Measurements from ENCODE around the gene IFRD2. TPM values are rescaled to one million over a fixed set of nuclear protein-coding genes. Genes with fewer than 3 reads are reported as not detected.
A peak's percentile ranks its signal among the peaks of the same experiment; 100 is the strongest.

The IFRD2 gene
- total RNA-seq, 1 donor from 2014 or later = 77.7 TPM

- no peak for DNase-seq (ENCODE audit: low read depth)
- H3K27me3 ChIP-seq (ENCODE audit: control insufficient read depth, insufficient read depth, low read length) = no peaks in the 10 kb centered on the region
- peak; percentile 2 for TF ChIP-seq CTCF (IDR thresholded peaks at IDR 0.05; ENCODE audit: insufficient read depth, low read length, poor library complexity, severe bottlenecking)
- peak within 1 kb of the TSS; percentile 81 for H3K4me3 ChIP-seq (ENCODE audit: low read depth, low read length)
- H3K36me3 ChIP-seq (ENCODE audit: control insufficient read depth, insufficient read depth, low read length) = peaks cover 3% of the 10 kb centered on the region
Observed at GRCh38 chr3:50322386-50323091, 30.3 kb upstream of the IFRD2 start, which contains the start of gene HYAL2. HYAL2 (minus strand) TSS chr3:50322745; CDS start chr3:50320489, 2,256 bp downstream.

- no peak for TF ChIP-seq CTCF (IDR thresholded peaks at IDR 0.05; ENCODE audit: insufficient read depth, low read length, poor library complexity, severe bottlenecking)
- DNase-seq (ENCODE audit: low read depth) = no peak
- Histone ChIP-seq H3K36me3 (ENCODE audit: control insufficient read depth, insufficient read depth, low read length) (peaks cover 3% of the 10 kb centered on the region), H3K27me3 (ENCODE audit: control insufficient read depth, insufficient read depth, low read length) (no peaks in the 10 kb centered on the region), H3K4me3 (ENCODE audit: low read depth, low read length) (peak overlapping the region; percentile 81)
Observed at GRCh38 chr3:50322115-50322385, 29.8 kb upstream of the IFRD2 start.

DNA sequence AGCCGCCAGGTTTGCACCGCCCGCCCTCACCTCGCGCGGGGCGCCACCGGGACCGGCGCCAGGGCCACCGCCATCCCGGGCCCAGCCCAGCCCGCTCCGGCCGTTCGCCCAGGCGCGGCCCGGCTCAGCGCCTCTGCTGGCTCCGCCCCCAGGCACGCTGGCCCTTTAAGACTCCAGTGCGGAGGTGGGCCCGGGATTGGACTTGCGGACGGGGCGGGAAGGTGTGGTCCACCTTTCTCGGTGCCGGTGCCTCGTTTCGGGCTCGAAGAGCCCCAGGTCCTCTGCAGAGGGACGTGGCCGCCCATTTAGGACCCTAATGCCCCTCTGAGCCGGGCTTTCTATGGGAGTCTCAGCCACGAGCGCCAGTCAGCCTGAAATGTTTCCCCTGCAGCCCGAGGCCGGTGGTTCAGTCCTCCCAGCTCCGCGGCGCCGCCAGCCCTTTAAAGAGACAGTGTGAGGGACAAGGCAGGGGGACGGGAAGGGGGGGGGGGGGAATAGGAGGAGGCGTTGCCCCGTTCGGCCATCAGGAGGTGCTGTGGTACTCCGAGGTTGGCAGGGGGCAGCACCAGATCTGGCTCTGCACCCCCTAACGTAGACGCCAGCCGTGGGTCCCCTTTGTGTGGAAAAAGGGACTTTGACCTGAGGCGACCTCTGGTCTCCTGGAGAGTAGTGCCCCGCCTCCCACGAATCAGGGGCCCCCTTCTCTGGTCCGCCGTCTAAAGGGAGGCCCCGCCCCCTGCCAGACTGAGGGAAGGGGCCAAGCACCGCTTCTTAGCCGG, 29.3 kb upstream of the IFRD2 start:
- H3K27me3 ChIP-seq (ENCODE audit: control insufficient read depth, insufficient read depth, low read length) = no peaks in the 10 kb centered on the region
- DNase-seq (ENCODE audit: low read depth) = no peak
- H3K4me3 ChIP-seq (ENCODE audit: low read depth, low read length) = peak overlapping the region; percentile 81
- TF ChIP-seq CTCF (IDR thresholded peaks at IDR 0.05; ENCODE audit: insufficient read depth, low read length, poor library complexity, severe bottlenecking) = peak; percentile 74
- peaks cover 3% of the 10 kb centered on the region for H3K36me3 ChIP-seq (ENCODE audit: control insufficient read depth, insufficient read depth, low read length)

DNA sequence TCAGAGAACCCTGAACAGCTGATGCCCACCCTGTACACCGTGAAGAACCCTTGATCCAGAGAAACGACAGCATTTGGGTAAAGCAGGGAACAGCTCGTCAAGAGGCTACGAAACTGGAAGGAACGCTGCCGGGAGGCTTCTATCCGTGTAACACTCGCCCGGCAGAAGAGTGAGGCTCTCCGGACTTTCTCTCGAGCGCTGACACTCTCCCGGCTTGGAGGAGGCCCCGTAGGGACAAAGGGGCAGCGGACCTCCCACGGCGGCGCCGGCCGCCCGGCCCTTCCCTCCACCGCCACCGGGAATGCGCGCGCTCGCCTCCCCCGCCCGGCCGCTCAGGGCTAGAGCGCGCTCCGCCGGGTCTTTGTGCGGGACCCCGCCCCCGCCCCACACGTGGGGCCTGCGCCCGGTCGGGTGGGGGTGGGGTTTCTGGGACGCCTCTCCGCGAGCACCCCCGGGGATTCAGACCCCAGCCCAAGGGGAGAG, 28.7 kb upstream of the IFRD2 start:
- Histone ChIP-seq H3K27me3 (ENCODE audit: control insufficient read depth, insufficient read depth, low read length) (no peaks in the 10 kb centered on the region), H3K4me3 (ENCODE audit: low read depth, low read length) (peak overlapping the region; percentile 81), H3K36me3 (ENCODE audit: control insufficient read depth, insufficient read depth, low read length) (peaks cover 3% of the 10 kb centered on the region)
- no peak for DNase-seq (ENCODE audit: low read depth)
- TF ChIP-seq CTCF (IDR thresholded peaks at IDR 0.05; ENCODE audit: insufficient read depth, low read length, poor library complexity, severe bottlenecking) = no peak

DNA sequence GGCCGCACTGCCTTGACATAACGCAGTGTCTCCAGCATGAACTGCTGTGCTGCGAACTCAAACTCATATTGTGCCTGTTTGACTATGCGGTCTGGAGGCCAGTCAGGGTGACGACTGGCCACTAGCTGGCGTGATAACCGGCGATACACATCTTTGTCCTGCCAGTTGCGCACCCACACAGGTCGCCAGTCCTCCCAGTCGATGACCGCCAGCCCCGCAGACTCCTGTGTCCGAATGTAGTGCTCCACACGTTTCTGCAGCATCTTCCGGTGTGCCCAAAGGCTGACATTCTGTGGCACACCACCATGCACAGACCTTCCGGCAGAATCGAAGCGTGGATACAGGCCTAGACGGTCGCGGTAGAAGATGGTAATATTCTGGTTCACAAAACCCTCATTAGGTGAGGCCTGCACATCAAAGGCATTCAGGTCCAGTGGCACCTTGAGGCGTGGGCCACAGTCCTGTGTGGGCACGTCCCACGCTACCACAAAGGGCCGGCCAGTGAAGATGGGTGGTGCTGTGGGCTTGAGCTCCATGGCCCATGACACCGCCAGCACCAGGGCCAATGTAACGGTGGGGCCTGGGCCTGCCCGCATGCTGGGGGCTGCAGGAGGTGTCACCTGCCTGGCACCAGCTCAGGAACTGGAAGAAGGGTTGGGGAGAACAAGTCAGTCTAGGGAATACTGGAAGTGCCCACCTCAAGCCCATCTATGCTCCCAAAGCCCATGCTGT, 27.8 kb upstream of the IFRD2 start:
- Histone ChIP-seq H3K36me3 (ENCODE audit: control insufficient read depth, insufficient read depth, low read length) (peaks cover 3% of the 10 kb centered on the region), H3K4me3 (ENCODE audit: low read depth, low read length) (peak overlapping the region; percentile 81), H3K27me3 (ENCODE audit: control insufficient read depth, insufficient read depth, low read length) (no peaks in the 10 kb centered on the region)
- no peak for DNase-seq (ENCODE audit: low read depth)
- no peak for TF ChIP-seq CTCF (IDR thresholded peaks at IDR 0.05; ENCODE audit: insufficient read depth, low read length, poor library complexity, severe bottlenecking)

All from kidney epithelial cell (primary cell).